Stimulated activated CD4-positive, alpha-beta T cell treated with anti-CD3 and anti-CD28 coated beads, Interleukin-12 subunit alpha, Interleukin-12 subunit beta, amount 100 ng/mL, for 24 hours (primary cell): ENCODE data around the gene SLC48A1.

Experiments
- DNase-seq, 2 experiments: peaks; one replicate each; pipeline ENCODE4 v3.0.0-alpha.2; 2020; ENCODE audit warnings: low read depth in 2 of 2

Gene SLC48A1

DNA sequence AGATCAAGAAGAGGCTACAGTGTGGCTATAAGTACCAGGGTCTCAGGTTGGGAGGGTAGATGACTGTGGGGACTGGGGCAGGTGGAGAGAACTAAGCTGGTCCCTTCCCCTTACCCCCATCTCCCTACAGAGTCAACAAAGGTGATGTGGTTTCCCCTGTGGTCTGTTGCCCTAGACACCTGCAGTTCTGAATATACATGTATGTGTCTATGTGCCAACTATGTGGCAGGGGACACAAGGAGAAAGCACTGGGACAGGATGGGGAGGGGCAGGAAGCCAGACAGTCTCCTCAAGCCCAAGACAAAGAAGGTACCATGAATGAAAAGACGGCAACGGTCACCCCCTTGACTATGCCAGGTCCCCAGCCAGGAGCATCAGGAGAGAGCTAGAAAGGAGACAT is 51.2 kb downstream of the SLC48A1 start:
- no peak for DNase-seq

DNA sequence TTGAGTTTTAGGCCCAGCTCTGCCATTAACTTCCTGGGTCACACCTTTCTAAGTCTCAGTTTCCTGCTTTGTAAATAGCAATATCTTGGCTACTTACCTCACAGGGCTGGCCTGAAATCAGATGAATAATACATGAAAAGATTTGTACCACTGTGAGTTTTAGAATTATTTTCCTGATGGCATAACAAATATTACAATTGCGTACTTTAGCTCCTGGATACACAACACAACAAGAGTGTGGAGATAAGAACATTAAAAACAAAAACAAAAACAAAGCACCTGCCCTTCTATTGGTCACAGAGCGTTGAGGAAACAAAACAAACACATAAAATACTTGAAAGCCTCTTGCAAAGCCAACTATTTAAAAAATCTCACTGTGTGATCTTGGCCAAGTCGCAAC is 51.6 kb downstream of the SLC48A1 start:
- no peak for DNase-seq

DNA sequence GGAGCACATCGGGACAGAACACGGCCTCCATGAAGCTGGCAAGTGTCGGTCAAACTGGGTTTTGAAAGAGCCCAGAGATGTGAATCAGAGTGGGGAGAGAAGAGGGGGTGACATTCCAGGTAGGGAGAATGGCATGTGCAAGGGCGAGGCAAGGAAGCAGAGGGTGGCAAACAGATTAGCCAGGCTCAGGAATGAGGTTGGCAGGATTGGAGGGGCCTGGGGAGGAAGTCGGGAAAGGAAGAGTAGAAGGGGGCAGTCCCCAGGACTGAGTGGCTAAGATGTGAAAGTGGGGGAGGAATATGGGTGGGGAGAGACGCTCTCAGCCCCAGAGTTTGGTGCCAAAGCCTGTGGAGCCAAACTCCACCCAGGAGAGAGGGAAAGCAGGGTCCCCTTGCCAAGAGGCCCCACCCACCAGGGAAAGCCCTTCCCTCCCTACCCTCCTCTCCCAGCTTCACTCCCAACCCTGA is 52.2 kb downstream of the SLC48A1 start:
- no peak for DNase-seq

DNA sequence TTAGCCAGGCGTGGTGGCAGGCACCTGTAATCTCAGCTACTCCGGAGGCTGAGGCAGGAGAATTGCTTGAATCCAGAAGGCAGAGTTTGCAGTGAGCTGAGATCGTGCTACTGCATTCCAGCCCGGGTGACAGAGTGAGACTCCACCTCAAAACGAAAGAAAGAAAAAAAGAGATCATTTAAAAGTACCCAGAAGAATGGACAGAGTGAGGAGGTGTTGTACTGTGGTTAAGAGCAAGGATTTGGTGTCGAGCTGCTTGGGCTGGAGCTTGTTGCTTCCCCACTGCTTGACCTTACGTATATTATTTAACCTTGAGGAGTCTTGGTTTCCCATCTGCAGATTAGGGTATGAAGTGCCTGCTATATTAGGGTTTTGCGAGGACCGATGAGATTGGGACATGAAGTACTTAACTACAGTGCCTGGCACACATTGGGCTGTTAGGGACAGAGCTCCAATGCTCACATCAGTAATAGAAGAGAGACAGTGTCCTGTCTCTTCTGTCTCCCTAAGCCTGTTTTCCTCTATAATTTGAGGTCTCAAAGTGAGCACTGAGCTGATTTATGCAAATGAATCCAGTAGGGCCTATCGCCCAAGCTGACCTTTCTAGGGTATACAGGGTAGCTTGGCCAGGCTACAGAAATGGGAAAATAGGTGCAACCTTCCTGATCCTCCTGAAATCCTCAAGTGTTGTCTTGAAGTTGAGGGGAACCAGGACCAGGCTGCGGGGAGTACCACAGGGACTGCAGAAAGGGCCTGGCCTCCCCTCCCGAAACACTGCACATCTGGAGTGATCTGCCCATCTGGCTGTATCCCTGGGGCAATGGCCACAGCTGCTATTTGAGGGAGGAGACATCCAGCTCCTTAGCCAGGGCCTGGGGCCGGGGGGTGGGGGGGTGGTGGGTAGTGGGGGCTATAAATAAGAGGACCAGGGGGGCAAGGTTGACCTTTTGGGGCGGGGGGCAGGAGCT is 55.3 kb downstream of the SLC48A1 start:
- DNase-seq, result no peak

DNA sequence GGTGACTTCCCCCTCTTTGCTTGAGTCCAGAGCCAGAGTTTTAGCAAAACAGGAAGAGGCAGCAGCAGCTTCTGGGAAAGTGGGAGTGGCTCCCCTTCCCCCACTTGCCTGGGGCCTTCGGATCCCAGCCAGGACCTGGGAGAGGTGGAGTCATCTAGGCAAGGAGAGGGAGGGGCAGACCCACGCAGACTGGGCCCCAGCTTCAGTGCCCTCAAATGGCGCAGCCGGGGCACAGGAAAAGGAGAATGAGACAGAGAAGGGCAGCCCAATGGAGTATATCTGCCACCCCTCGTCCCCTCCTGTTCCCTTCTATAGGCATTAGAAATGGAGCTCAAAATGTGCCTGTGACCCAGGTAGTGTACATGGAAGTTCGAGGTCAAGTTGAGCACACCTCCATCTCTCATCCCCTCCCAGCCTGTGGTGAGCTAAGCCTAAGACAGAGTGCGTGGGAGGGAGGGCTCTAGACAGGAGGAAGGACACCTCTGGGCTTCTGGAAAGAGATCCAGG is 56.0 kb downstream of the SLC48A1 start:
- DNase-seq, result no peak

DNA sequence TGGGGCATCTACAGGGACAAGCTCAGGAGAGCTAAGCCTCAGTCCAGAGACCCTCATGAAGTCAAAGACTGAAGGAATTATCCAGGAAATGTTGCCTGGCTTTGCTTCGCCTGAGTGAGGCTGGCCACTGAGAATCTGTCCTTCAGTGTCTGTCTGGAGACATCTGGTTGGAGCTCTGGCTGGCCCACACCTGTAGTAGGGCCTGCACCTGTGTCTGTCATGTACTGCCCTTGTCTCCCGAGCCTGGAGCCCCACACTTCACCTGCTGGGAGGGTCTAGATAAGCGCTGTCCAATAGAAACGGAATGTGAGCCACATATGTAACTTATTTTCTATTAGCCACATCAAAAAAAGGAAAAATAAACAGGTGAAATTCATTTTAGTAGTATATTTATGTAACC is 56.5 kb downstream of the SLC48A1 start:
- DNase-seq, result no peak
